Measurements from ENCODE around the gene GPAM. TPM values are rescaled to one million over a fixed set of nuclear protein-coding genes. Genes with fewer than 3 reads are reported as not detected.
A peak's percentile ranks its signal among the peaks of the same experiment; 100 is the strongest.

GPAM gene
- total RNA-seq, 1 donor from 2014 or later = 9.4 TPM

GRCh38 chr10:112191791-112192190 is 8.2 kb upstream of the GPAM start:
- no peak for DNase-seq (ENCODE audit: low read depth)
- Histone ChIP-seq H3K27me3 (ENCODE audit: control insufficient read depth, insufficient read depth, low read length) (no peaks in the 10 kb centered on the region), H3K4me3 (ENCODE audit: low read depth, low read length) (no peak overlapping the region), H3K36me3 (ENCODE audit: control insufficient read depth, insufficient read depth, low read length) (no peaks in the 10 kb centered on the region)
- TF ChIP-seq CTCF (IDR thresholded peaks at IDR 0.05; ENCODE audit: insufficient read depth, low read length, poor library complexity, severe bottlenecking) = no peak

- no peaks in the 10 kb centered on the region for H3K27me3 ChIP-seq (ENCODE audit: control insufficient read depth, insufficient read depth, low read length)
- no peaks in the 10 kb centered on the region for H3K36me3 ChIP-seq (ENCODE audit: control insufficient read depth, insufficient read depth, low read length)
- H3K4me3 ChIP-seq (ENCODE audit: low read depth, low read length) = no peak overlapping the region
- TF ChIP-seq CTCF (IDR thresholded peaks at IDR 0.05; ENCODE audit: insufficient read depth, low read length, poor library complexity, severe bottlenecking) = no peak
- DNase-seq (ENCODE audit: low read depth) = no peak
These were observed 7.6 kb upstream of the GPAM start for GRCh38 chr10:112191041-112191590.

GRCh38 chr10:112189465-112189864 is 5.9 kb upstream of the GPAM start:
- no peak for TF ChIP-seq CTCF (IDR thresholded peaks at IDR 0.05; ENCODE audit: insufficient read depth, low read length, poor library complexity, severe bottlenecking)
- no peak for DNase-seq (ENCODE audit: low read depth)
- Histone ChIP-seq H3K36me3 (ENCODE audit: control insufficient read depth, insufficient read depth, low read length) (no peaks in the 10 kb centered on the region), H3K27me3 (ENCODE audit: control insufficient read depth, insufficient read depth, low read length) (no peaks in the 10 kb centered on the region), H3K4me3 (ENCODE audit: low read depth, low read length) (no peak overlapping the region)

DNA sequence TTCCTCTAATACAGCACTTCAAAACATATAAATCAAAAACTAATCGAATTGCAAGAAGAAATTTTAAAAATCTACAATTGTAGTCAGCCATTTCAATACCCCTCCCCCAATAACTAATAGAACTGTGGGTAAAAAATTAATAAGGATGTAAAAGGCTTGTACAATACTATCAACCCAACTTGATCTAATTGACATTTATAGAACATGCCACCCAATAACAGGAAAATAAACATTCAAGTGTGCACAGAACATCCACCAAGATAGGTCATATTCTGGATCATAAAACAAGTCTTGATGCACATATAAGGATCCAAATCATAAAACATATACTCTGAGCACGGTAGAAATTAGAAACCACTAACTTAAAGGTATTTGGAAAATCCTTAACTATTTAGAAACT is 4.0 kb upstream of the GPAM start:
- Histone ChIP-seq H3K4me3 (ENCODE audit: low read depth, low read length) (no peak overlapping the region), H3K27me3 (ENCODE audit: control insufficient read depth, insufficient read depth, low read length) (no peaks in the 10 kb centered on the region), H3K36me3 (ENCODE audit: control insufficient read depth, insufficient read depth, low read length) (no peaks in the 10 kb centered on the region)
- no peak for DNase-seq (ENCODE audit: low read depth)
- no peak for TF ChIP-seq CTCF (IDR thresholded peaks at IDR 0.05; ENCODE audit: insufficient read depth, low read length, poor library complexity, severe bottlenecking)

GRCh38 chr10:112185959-112186358 is 2.4 kb upstream of the GPAM start:
- Histone ChIP-seq H3K36me3 (ENCODE audit: control insufficient read depth, insufficient read depth, low read length) (no peaks in the 10 kb centered on the region), H3K4me3 (ENCODE audit: low read depth, low read length) (no peak overlapping the region), H3K27me3 (ENCODE audit: control insufficient read depth, insufficient read depth, low read length) (no peaks in the 10 kb centered on the region)
- DNase-seq (ENCODE audit: low read depth) = no peak
- TF ChIP-seq CTCF (IDR thresholded peaks at IDR 0.05; ENCODE audit: insufficient read depth, low read length, poor library complexity, severe bottlenecking) = no peak

- H3K27me3 ChIP-seq (ENCODE audit: control insufficient read depth, insufficient read depth, low read length) = no peaks in the 10 kb centered on the region
- no peak for TF ChIP-seq CTCF (IDR thresholded peaks at IDR 0.05; ENCODE audit: insufficient read depth, low read length, poor library complexity, severe bottlenecking)
- no peak for DNase-seq (ENCODE audit: low read depth)
- peak overlapping the region; percentile 72 for H3K4me3 ChIP-seq (ENCODE audit: low read depth, low read length)
- H3K36me3 ChIP-seq (ENCODE audit: control insufficient read depth, insufficient read depth, low read length) = no peaks in the 10 kb centered on the region
These were observed 814 bp upstream of the GPAM start for GRCh38 chr10:112184379-112184778.

Measured in kidney epithelial cell (primary cell).